PFSK-1 (cell line): ENCODE results near the gene TPBGL.

ENCODE experiments used
- FOXP2 ChIP-seq: optimal IDR thresholded peaks from 2 replicates; pipeline ENCODE3; 2011; ENCODE audit warnings: borderline replicate concordance, control low read depth, inconsistent platforms; ENCODE audit not compliant: insufficient read depth; ENCODE audit errors: extremely low read length, extremely low read depth
- POLR2AphosphoS5 ChIP-seq: IDR thresholded peaks from 2 replicates; pipeline ENCODE4 v1.6.1; 2012; ENCODE audit warnings: low read depth, mild to moderate bottlenecking, control low read depth, low read length, moderate library complexity
- REST ChIP-seq, 2 experiments: IDR thresholded peaks; 2 replicates each; pipeline versions ENCODE4 v1.6.1 to v1.8.0; 2011 to 2012; ENCODE audit warnings: low read depth in 2 of 2, low read length in 2 of 2, control low read depth in 1 of 2, inconsistent platforms in 1 of 2, mild to moderate bottlenecking in 1 of 2, moderate library complexity in 1 of 2; ENCODE audit not compliant: insufficient read depth in 1 of 2
- SIN3A ChIP-seq: IDR thresholded peaks from 2 replicates; pipeline ENCODE4 v1.6.1; 2012; ENCODE audit warnings: mild to moderate bottlenecking, low read length, moderate library complexity, borderline replicate concordance; ENCODE audit not compliant: insufficient read depth
- TAF1 ChIP-seq: IDR thresholded peaks from 2 replicates; pipeline ENCODE4 v1.6.1; 2012; ENCODE audit warnings: low read length, control low read depth, borderline replicate concordance; ENCODE audit not compliant: insufficient read depth

Gene TPBGL

GRCh38 chr11:75194147-75194546, 46.4 kb upstream of the TPBGL start:
- TF ChIP-seq SIN3A (no peak), TAF1 (no peak), REST (IDR thresholded peaks at IDR 0.05; ENCODE audit: insufficient read depth in 1 of 2, low read depth in 2 of 2, low read length in 2 of 2) (no peak), POLR2AphosphoS5 (no peak), FOXP2 (no peak)

GRCh38 chr11:75195167-75195962, 45.2 kb upstream of the TPBGL start:
- TF ChIP-seq POLR2AphosphoS5 (no peak), SIN3A (no peak), TAF1 (no peak), FOXP2 (no peak), REST (IDR thresholded peaks at IDR 0.05; ENCODE audit: insufficient read depth in 1 of 2, low read depth in 2 of 2, low read length in 2 of 2) (no peak)

- TF ChIP-seq SIN3A, result no peak
- no peak for TF ChIP-seq TAF1
- no peak for TF ChIP-seq REST (IDR thresholded peaks at IDR 0.05; ENCODE audit: insufficient read depth in 1 of 2, low read depth in 2 of 2, low read length in 2 of 2)
- TF ChIP-seq POLR2AphosphoS5, result no peak
- TF ChIP-seq FOXP2, result no peak
Measured at GRCh38 chr11:75196426-75196825, 44.1 kb upstream of the TPBGL start.

- TF ChIP-seq SIN3A, result no peak
- TF ChIP-seq REST (IDR thresholded peaks at IDR 0.05; ENCODE audit: insufficient read depth in 1 of 2, low read depth in 2 of 2, low read length in 2 of 2), result no peak
- no peak for TF ChIP-seq FOXP2
- TF ChIP-seq POLR2AphosphoS5, result no peak
- TF ChIP-seq TAF1, result no peak
Measured at GRCh38 chr11:75197512-75198277, 42.9 kb upstream of the TPBGL start.
